Neural crest cell (in vitro differentiated cells): ENCODE measurements around the gene PON1. TPM values are rescaled to one million over a fixed set of nuclear protein-coding genes. Genes with fewer than 3 reads are reported as not detected.

Experiments used
- DNase-seq: peaks from one replicate; pipeline ENCODE4 v3.0.0; 2021; ENCODE audit warnings: low read depth, mixed read lengths, low spot score
- H3K27ac Mint-ChIP-seq: one replicate; pipeline ENCODE4 v1.8.0; 2021; ENCODE audit warnings: mild to moderate bottlenecking, mixed read lengths; ENCODE audit not compliant: unreplicated experiment
- H3K27me3 Mint-ChIP-seq: 2 replicates; pipeline ENCODE4 v1.8.0; 2021; ENCODE audit warnings: low read depth, mild to moderate bottlenecking, mixed read lengths
- H3K36me3 Mint-ChIP-seq: 2 replicates; pipeline ENCODE4 v1.8.0; 2021; ENCODE audit warnings: low read depth, mild to moderate bottlenecking, mixed read lengths
- H3K4me1 Mint-ChIP-seq: 2 replicates; pipeline ENCODE4 v1.8.0; 2021; ENCODE audit warnings: mixed read lengths
- H3K4me3 Mint-ChIP-seq: one replicate; pipeline ENCODE4 v1.8.0; 2021; ENCODE audit warnings: mild to moderate bottlenecking, mixed read lengths
- H3K9me3 Mint-ChIP-seq: 2 replicates; pipeline ENCODE4 v1.8.0; 2021; ENCODE audit warnings: mixed read lengths
- CTCF ChIP-seq: fragments of 200-600 bp; sonication (generic); conservative IDR thresholded peaks from 2 replicates; pipeline ENCODE4 v1.5.0; 2021; ENCODE audit warnings: antibody characterized with exemption, mild to moderate bottlenecking
- total RNA-seq: library from RNA; stranded (reverse); gene quantifications from 2 replicates; pipeline ENCODE4 v1.2.1, GENCODE V29; 2021

PON1 gene
- total RNA-seq, 1 donor from 2014 or later: not detected

GRCh38 chr7:95334447-95334846 lies 10.1 kb upstream of the PON1 start:
- TF ChIP-seq CTCF: no peak
- Mint-ChIP-seq H3K27me3 (no peaks in the 10 kb centered on the region), H3K27ac (no peak overlapping the region), H3K9me3 (no peaks in the 10 kb centered on the region), H3K4me3 (no peak overlapping the region), H3K4me1 (no peaks in the 10 kb centered on the region), H3K36me3 (no peaks in the 10 kb centered on the region)
- no peak for DNase-seq

GRCh38 chr7:95330961-95331337 lies 6.6 kb upstream of the PON1 start:
- TF ChIP-seq CTCF: no peak
- H3K4me3 Mint-ChIP-seq: no peak overlapping the region
- DNase-seq: no peak
- peaks cover 7% of the 10 kb centered on the region for H3K4me1 Mint-ChIP-seq
- H3K27me3 Mint-ChIP-seq: no peaks in the 10 kb centered on the region
- H3K27ac Mint-ChIP-seq: no peak overlapping the region
- peaks cover 11% of the 10 kb centered on the region for H3K9me3 Mint-ChIP-seq
- H3K36me3 Mint-ChIP-seq: no peaks in the 10 kb centered on the region

- peaks cover 2% of the 10 kb centered on the region for H3K27me3 Mint-ChIP-seq
- DNase-seq: no peak
- no peaks in the 10 kb centered on the region for H3K36me3 Mint-ChIP-seq
- peaks cover 13% of the 10 kb centered on the region for H3K9me3 Mint-ChIP-seq
- H3K4me1 Mint-ChIP-seq: peaks cover 7% of the 10 kb centered on the region
- H3K4me3 Mint-ChIP-seq: no peak overlapping the region
- H3K27ac Mint-ChIP-seq: no peak overlapping the region
- no peak for TF ChIP-seq CTCF
Observed at GRCh38 chr7:95330204-95330960, 6.0 kb upstream of the PON1 start.

GRCh38 chr7:95327356-95327755 lies 3.0 kb upstream of the PON1 start:
- no peaks in the 10 kb centered on the region for H3K36me3 Mint-ChIP-seq
- H3K4me1 Mint-ChIP-seq: peaks cover 7% of the 10 kb centered on the region
- no peak overlapping the region for H3K27ac Mint-ChIP-seq
- H3K9me3 Mint-ChIP-seq: peaks cover 13% of the 10 kb centered on the region
- no peak for DNase-seq
- TF ChIP-seq CTCF: no peak
- no peak overlapping the region for H3K4me3 Mint-ChIP-seq
- peaks cover 13% of the 10 kb centered on the region for H3K27me3 Mint-ChIP-seq

GRCh38 chr7:95323410-95324129 lies 762 bp downstream of the PON1 start:
- no peak for DNase-seq
- H3K4me3 Mint-ChIP-seq: no peak overlapping the region

More at GRCh38 chr7:95323410-95324129, 762 bp downstream of the PON1 start:
- Mint-ChIP-seq H3K9me3 (peaks cover 13% of the 10 kb centered on the region), H3K4me1 (peaks cover 7% of the 10 kb centered on the region), H3K36me3 (no peaks in the 10 kb centered on the region), H3K27me3 (peaks cover 13% of the 10 kb centered on the region), H3K27ac (peak overlapping the region; percentile 24)
- no peak for TF ChIP-seq CTCF
